Bronchial epithelial cell (primary cell): ENCODE results near the gene UEVLD. TPM values are rescaled to one million over a fixed set of nuclear protein-coding genes. Genes with fewer than 3 reads are reported as not detected.

Experiments
- DNase-seq: peaks from one replicate; pipeline ENCODE4 v3.0.0-alpha.2; 2010; ENCODE audit warnings: low read depth
- FAIRE-seq: peaks from 2 replicates; lab custom pipeline; 2011; peaks lifted over from hg19 to GRCh38; lab: Jason Lieb, UNC
- H3K27me3 ChIP-seq: 2 replicates; pipeline ENCODE4 v1.5.1; 2011; ENCODE audit warnings: low read length; ENCODE audit not compliant: control insufficient read depth, insufficient read depth
- H3K36me3 ChIP-seq: 2 replicates; pipeline ENCODE4 v1.5.1; 2011; ENCODE audit warnings: low read length; ENCODE audit not compliant: control insufficient read depth, insufficient read depth
- H3K4me3 ChIP-seq: 2 replicates; pipeline ENCODE4 v1.5.1; 2011; ENCODE audit warnings: mild to moderate bottlenecking, low read depth, low read length, control low read depth
- CTCF ChIP-seq: IDR thresholded peaks from 2 replicates; pipeline ENCODE4 v1.5.1; 2011; ENCODE audit warnings: mild to moderate bottlenecking, moderate library complexity, low read length, control low read depth, inconsistent platforms; ENCODE audit not compliant: insufficient read depth, severe bottlenecking
- total RNA-seq: library from RNA; depleted of rRNA; stranded (reverse); fragments of >200 nt; gene quantifications from 2 replicates; pipeline ENCODE4 v1.2.1, GENCODE V29; 2014

The UEVLD gene
- total RNA-seq, 1 donor from 2014 or later, result 22.9 TPM

- no peaks in the 10 kb centered on the region for H3K27me3 ChIP-seq
- H3K4me3 ChIP-seq, result no peak overlapping the region
- H3K36me3 ChIP-seq, result peaks cover 5% of the 10 kb centered on the region
- DNase-seq, result no peak
- no peak for TF ChIP-seq CTCF
- no peak for FAIRE-seq
Measured at GRCh38 chr11:18612394-18612793, 23.9 kb upstream of the UEVLD start.

GRCh38 chr11:18611196-18611595 is 22.7 kb upstream of the UEVLD start:
- no peak for TF ChIP-seq CTCF
- FAIRE-seq (no peak), DNase-seq (no peak)
- peaks cover 5% of the 10 kb centered on the region for H3K36me3 ChIP-seq
- no peaks in the 10 kb centered on the region for H3K27me3 ChIP-seq
- no peak overlapping the region for H3K4me3 ChIP-seq

GRCh38 chr11:18608376-18608775 is 19.8 kb upstream of the UEVLD start:
- Histone ChIP-seq H3K36me3 (no peaks in the 10 kb centered on the region), H3K4me3 (no peak overlapping the region), H3K27me3 (no peaks in the 10 kb centered on the region)
- TF ChIP-seq CTCF, result no peak
- DNase-seq (no peak), FAIRE-seq (no peak)

- no peak for FAIRE-seq
- Histone ChIP-seq H3K36me3 (peaks cover 2% of the 10 kb centered on the region), H3K4me3 (no peak overlapping the region), H3K27me3 (no peaks in the 10 kb centered on the region)
- TF ChIP-seq CTCF, result no peak
- DNase-seq, result no peak
Measured at GRCh38 chr11:18600915-18601569, 12.5 kb upstream of the UEVLD start.

- Histone ChIP-seq H3K36me3 (peaks cover 5% of the 10 kb centered on the region), H3K4me3 (no peak within 1 kb of the TSS), H3K27me3 (no peaks in the 10 kb centered on the region)
- no peak for TF ChIP-seq CTCF
- FAIRE-seq (no peak), DNase-seq (no peak)
Measured at GRCh38 chr11:18599739-18600230, 11.3 kb upstream of the UEVLD start, which contains the start of gene MISFA. TSS of gene MISFA (plus strand) at chr11:18599789. CDS start at chr11:18599929, 140 bp downstream.
